ENCODE data around the gene SLC25A52. TPM values are rescaled to one million over a fixed set of nuclear protein-coding genes. Genes with fewer than 3 reads are reported as not detected.
A peak's percentile ranks its signal among the peaks of the same experiment; 100 is the strongest.
"Not testable (repeated sequence)": the region's sequence is repeated elsewhere in the genome, so short reads cannot be mapped to it uniquely, and the experiment has no call there.

The SLC25A52 gene
- total and polyA plus RNA-seq, 8 donors, result 0.23 to 0.86 (median 0.46) TPM; not detected in 3

- intact Hi-C loops (cut with DNase I), result no loop called here
- H3K36me3 ChIP-seq, result no peaks in the 10 kb centered on the region
Measured at GRCh38 chr18:31731628-31732027, 29.1 kb downstream of the SLC25A52 start.

GRCh38 chr18:31729196-31729595 lies 31.5 kb downstream of the SLC25A52 start:
- intact Hi-C loops (cut with DNase I); ATAC-seq: not testable (repeated sequence)

More at GRCh38 chr18:31731628-31732027, 29.1 kb downstream of the SLC25A52 start:
- ATAC-seq (no peak), DNase-seq (no peak)
- TF ChIP-seq CTCF (IDR thresholded peaks at IDR 0.05), result no peak
- no peaks in the 10 kb centered on the region for H3K27me3 ChIP-seq
- no peak overlapping the region for H3K4me3 ChIP-seq
- no peaks in the 10 kb centered on the region for H3K9me3 ChIP-seq
- H3K4me1 ChIP-seq, result no peaks in the 10 kb centered on the region
- H3K27ac ChIP-seq, result no peak overlapping the region

GRCh38 chr18:31723990-31724711 lies 36.5 kb downstream of the SLC25A52 start:
- TF ChIP-seq CTCF (IDR thresholded peaks at IDR 0.05), result no peak
- peak; percentile 45 for ATAC-seq
- DNase-seq, result peak in 3 of 4 donors; percentile 21 to 82 (median 29)
- Histone ChIP-seq H3K4me1 (peaks cover 4 to 14% of the 10 kb centered on the region in 2 donors), H3K27ac (peak overlapping the region in 1 of 2 donors; percentile 60), H3K36me3 (no peaks in the 10 kb centered on the region), H3K27me3 (peaks cover 0 to 30% of the 10 kb centered on the region in 2 donors), H3K9me3 (peaks cover 0 to 6% of the 10 kb centered on the region in 2 donors), H3K4me3 (peak overlapping the region; percentile 34 to 47)
- intact Hi-C loops (cut with DNase I), result loop anchor here in 1 of 2 donors (5.0 kb wide), 1 partner anchor 167 kb away; no protein-coding TSS in a partner anchor

More at GRCh38 chr18:31729196-31729595, 31.5 kb downstream of the SLC25A52 start:
- not testable (repeated sequence) for DNase-seq, H3K9me3 ChIP-seq, H3K36me3 ChIP-seq, H3K4me3 ChIP-seq, H3K4me1 ChIP-seq, H3K27ac ChIP-seq
- peaks cover 0 to 18% of the 10 kb centered on the region in 2 donors for H3K27me3 ChIP-seq

GRCh38 chr18:31723639-31723989 lies 37.1 kb downstream of the SLC25A52 start:
- ATAC-seq (no peak), DNase-seq (no peak)
- H3K4me1 ChIP-seq, result peaks cover 4 to 14% of the 10 kb centered on the region in 2 donors
- peak overlapping the region; percentile 34 to 47 for H3K4me3 ChIP-seq
- H3K36me3 ChIP-seq, result no peaks in the 10 kb centered on the region
- H3K27me3 ChIP-seq, result peaks cover 0 to 30% of the 10 kb centered on the region in 2 donors
- no peak overlapping the region for H3K27ac ChIP-seq
- peaks cover 0 to 11% of the 10 kb centered on the region in 2 donors for H3K9me3 ChIP-seq
- TF ChIP-seq CTCF (IDR thresholded peaks at IDR 0.05), result no peak
- intact Hi-C loops (cut with DNase I), result loop anchor here in 1 of 2 donors (5.0 kb wide), 1 partner anchor 166 kb away; no protein-coding TSS in a partner anchor

GRCh38 chr18:31722369-31722957 lies 38.2 kb downstream of the SLC25A52 start:
- intact Hi-C loops (cut with DNase I), result loop anchor here in 1 of 2 donors (5.0 kb wide), 1 partner anchor 165 kb away; no protein-coding TSS in a partner anchor
- ATAC-seq (peak; percentile 97), DNase-seq (peak in 3 of 4 donors; percentile 50 to 79 (median 64))
- Histone ChIP-seq H3K4me3 (no peak overlapping the region), H3K4me1 (peaks cover 4 to 14% of the 10 kb centered on the region in 2 donors), H3K27me3 (peaks cover 0 to 30% of the 10 kb centered on the region in 2 donors), H3K36me3 (no peaks in the 10 kb centered on the region), H3K27ac (no peak overlapping the region), H3K9me3 (peaks cover 0 to 13% of the 10 kb centered on the region in 2 donors)
- TF ChIP-seq CTCF (IDR thresholded peaks at IDR 0.05), result peak; percentile 85 to 92
